ENCODE data around the gene ATP4B. TPM values are rescaled to one million over a fixed set of nuclear protein-coding genes. Genes with fewer than 3 reads are reported as not detected.

ATP4B gene
- total RNA-seq, 1 donor from 2014 or later = not detected

- no peak overlapping the region for H2AFZ ChIP-seq (replicated peaks)
- H3K27me3 ChIP-seq = no peaks in the 10 kb centered on the region
- no peaks in the 10 kb centered on the region for H3K9me3 ChIP-seq (ENCODE audit: low read depth)
- Mint-ChIP-seq H3K27ac (no peak overlapping the region), H3K9me3 (no peaks in the 10 kb centered on the region), H3K4me1 (peaks cover 26% of the 10 kb centered on the region), H3K4me3 (no peak overlapping the region), H3K27me3 (ENCODE audit: insufficient read depth, low read depth) (peaks cover 10% of the 10 kb centered on the region), H3K36me3 (peaks cover 5% of the 10 kb centered on the region)
- H3F3A ChIP-seq (ENCODE audit: low read depth) = no peaks in the 10 kb centered on the region
- H3K4me1 ChIP-seq = no peaks in the 10 kb centered on the region
- no peaks in the 10 kb centered on the region for H3K36me3 ChIP-seq
- TF ChIP-seq EZH2phosphoT487 (IDR thresholded peaks at IDR 0.05) = no peak
- no peak for TF ChIP-seq EZH2 (IDR thresholded peaks at IDR 0.05)
- no peak for TF ChIP-seq CTCF (IDR thresholded peaks at IDR 0.05)
- H3K4me2 ChIP-seq = no peak overlapping the region
- no peak overlapping the region for H3K4me3 ChIP-seq
- H3K9ac ChIP-seq = no peak overlapping the region
- no peak overlapping the region for H3K27ac ChIP-seq
- no peak for DNase-seq (ENCODE audit: low spot score)
- no peaks in the 10 kb centered on the region for H4K20me1 ChIP-seq (ENCODE audit: low read depth)
- no peaks in the 10 kb centered on the region for H3K79me2 ChIP-seq (ENCODE audit: low read depth)
Measured at GRCh38 chr13:113651511-113652403, 6.2 kb downstream of the ATP4B start.

DNA sequence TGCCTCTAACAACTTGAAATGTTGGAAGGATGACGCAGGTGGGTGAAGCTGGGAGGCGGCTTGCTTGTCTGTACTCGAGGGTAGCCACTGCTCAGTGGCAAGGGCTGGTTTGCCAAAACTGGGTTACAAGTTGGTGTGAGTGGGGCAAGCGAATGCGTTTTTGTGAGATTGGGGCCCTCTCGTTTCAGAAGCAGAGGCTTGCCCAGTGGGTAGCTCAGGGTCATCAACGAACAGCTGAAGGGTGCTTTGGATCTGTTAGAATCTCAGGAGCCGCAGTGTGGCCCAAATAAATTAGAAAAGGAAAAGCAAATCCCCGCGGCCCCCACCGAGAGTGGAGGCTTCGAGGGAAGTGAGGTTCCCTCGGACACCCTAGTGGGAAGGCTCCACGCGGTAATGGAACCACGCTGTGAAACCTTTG lies 7.3 kb downstream of the ATP4B start:
- H2AFZ ChIP-seq (replicated peaks) = no peak overlapping the region
- H3K9ac ChIP-seq = no peak overlapping the region
- H3K27ac ChIP-seq = no peak overlapping the region
- no peaks in the 10 kb centered on the region for H3K79me2 ChIP-seq (ENCODE audit: low read depth)
- no peaks in the 10 kb centered on the region for H3K4me1 ChIP-seq
- H3K9me3 ChIP-seq (ENCODE audit: low read depth) = no peaks in the 10 kb centered on the region
- H3K27me3 ChIP-seq = no peaks in the 10 kb centered on the region
- H3K36me3 ChIP-seq = no peaks in the 10 kb centered on the region
- TF ChIP-seq CTCF (IDR thresholded peaks at IDR 0.05) = no peak
- no peak for TF ChIP-seq EZH2 (IDR thresholded peaks at IDR 0.05)
- no peak for TF ChIP-seq EZH2phosphoT487 (IDR thresholded peaks at IDR 0.05)
- peaks cover 10% of the 10 kb centered on the region for H3K27me3 Mint-ChIP-seq (ENCODE audit: insufficient read depth, low read depth)
- H3K4me2 ChIP-seq = no peak overlapping the region
- H3K36me3 Mint-ChIP-seq = peaks cover 5% of the 10 kb centered on the region
- no peak overlapping the region for H3K4me3 Mint-ChIP-seq
- no peak overlapping the region for H3K4me3 ChIP-seq
- no peaks in the 10 kb centered on the region for H4K20me1 ChIP-seq (ENCODE audit: low read depth)
- no peaks in the 10 kb centered on the region for H3K9me3 Mint-ChIP-seq
- no peak overlapping the region for H3K27ac Mint-ChIP-seq
- H3K4me1 Mint-ChIP-seq = peaks cover 26% of the 10 kb centered on the region
- DNase-seq (ENCODE audit: low spot score) = no peak
- H3F3A ChIP-seq (ENCODE audit: low read depth) = no peaks in the 10 kb centered on the region

DNA sequence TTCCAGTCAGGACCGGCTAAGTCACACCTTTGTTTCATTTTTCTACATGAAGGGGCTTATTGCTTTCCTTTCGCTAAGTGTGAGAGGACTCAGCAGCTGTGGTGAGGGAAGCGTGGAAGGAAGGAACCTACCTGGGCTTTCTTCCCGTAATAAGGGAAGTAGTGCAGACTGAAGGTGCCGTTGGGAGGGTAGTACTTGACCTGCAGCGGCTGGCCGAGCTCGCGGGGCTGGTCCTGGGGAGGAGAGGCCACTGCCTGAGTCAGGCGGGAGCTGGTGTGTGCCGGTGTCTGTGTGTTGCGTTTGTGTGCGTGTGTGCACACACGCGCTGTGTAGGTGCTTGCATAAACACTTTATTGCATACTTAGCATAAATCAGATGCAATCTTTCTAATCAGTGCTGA lies 7.7 kb downstream of the ATP4B start:
- Mint-ChIP-seq H3K27ac (peak overlapping the region; percentile 53), H3K27me3 (ENCODE audit: insufficient read depth, low read depth) (peaks cover 9% of the 10 kb centered on the region), H3K36me3 (peaks cover 5% of the 10 kb centered on the region), H3K4me3 (no peak overlapping the region), H3K4me1 (peaks cover 22% of the 10 kb centered on the region), H3K9me3 (no peaks in the 10 kb centered on the region)
- no peak overlapping the region for H3K4me2 ChIP-seq
- H2AFZ ChIP-seq (replicated peaks) = no peak overlapping the region
- H4K20me1 ChIP-seq (ENCODE audit: low read depth) = no peaks in the 10 kb centered on the region
- no peaks in the 10 kb centered on the region for H3F3A ChIP-seq (ENCODE audit: low read depth)
- H3K36me3 ChIP-seq = no peaks in the 10 kb centered on the region
- H3K9ac ChIP-seq = no peak overlapping the region
- TF ChIP-seq EZH2 (IDR thresholded peaks at IDR 0.05) (no peak), CTCF (IDR thresholded peaks at IDR 0.05) (no peak), EZH2phosphoT487 (IDR thresholded peaks at IDR 0.05) (no peak)
- H3K27ac ChIP-seq = no peak overlapping the region
- no peaks in the 10 kb centered on the region for H3K27me3 ChIP-seq
- no peaks in the 10 kb centered on the region for H3K79me2 ChIP-seq (ENCODE audit: low read depth)
- H3K4me3 ChIP-seq = no peak overlapping the region
- no peak for DNase-seq (ENCODE audit: low spot score)
- H3K4me1 ChIP-seq = no peaks in the 10 kb centered on the region
- H3K9me3 ChIP-seq (ENCODE audit: low read depth) = no peaks in the 10 kb centered on the region
